Testis (tissue), 3 donors: ENCODE data around the gene NPLOC4. TPM values are rescaled to one million over a fixed set of nuclear protein-coding genes. Genes with fewer than 3 reads are reported as not detected.

ENCODE experiments used
- DNase-seq: peaks from one replicate; pipeline ENCODE4 v3.0.0-alpha.2; 2019
- H3K27ac ChIP-seq, 2 donors: fragments of 200-600 bp; sonication (generic); one replicate each; pipeline ENCODE4 v1.5.1; 2019
- H3K27me3 ChIP-seq: fragments of 200-600 bp; sonication (generic); one replicate; pipeline ENCODE4 v1.5.1; 2019
- H3K36me3 ChIP-seq: fragments of 200-600 bp; sonication (generic); one replicate; pipeline ENCODE4 v1.5.1; 2017; ENCODE audit warnings: low read depth; ENCODE audit errors: missing control alignments
- H3K4me1 ChIP-seq: fragments of 200-600 bp; sonication (generic); one replicate; pipeline ENCODE4 v1.5.1; 2019
- H3K4me3 ChIP-seq, 2 donors: fragments of 200-600 bp; sonication (generic); one replicate each; pipeline ENCODE4 v1.5.1; 2017 to 2019
- H3K9me3 ChIP-seq: fragments of 200-600 bp; sonication (generic); one replicate; pipeline ENCODE4 v1.5.1; 2017
- POLR2A ChIP-seq: fragments of 450-650 bp; IDR thresholded peaks from one replicate; pipeline ENCODE4 v1.6.1; 2017; ENCODE audit warnings: antibody characterized with exemption, mild to moderate bottlenecking, moderate library complexity
- WGBS, 2 donors: methylation state at CpG; one replicate each; pipeline ENCODE4 v1.1.5; 2018; 5-methylcytosine and 5-hydroxymethylcytosine counted together
- intact Hi-C: fragments of 100-400 bp; cut with DNase I; formaldehyde crosslinking; loops from one replicate; pipeline ENCODE4 v1.15.1; 2023; ENCODE audit warnings: low total_unique reads
- polyA plus RNA-seq: library from polyadenylated mRNA; stranded (reverse); fragments of 350-450 nt; fragmentation: Illumina TruSeq; extraction: RNeasy Lipid Tissue Mini Kit (QIAGEN cat#74804); gene quantifications from one replicate; pipeline ENCODE4 v1.2.3, GENCODE V29; 2014; ENCODE audit warnings: low read depth, low replicate concordance; ENCODE audit not compliant: insufficient read depth
- total RNA-seq, 2 donors: library from RNA; depleted of rRNA; stranded (reverse); fragments of >200 nt; gene quantifications; one replicate each; pipeline ENCODE4 v1.2.3, GENCODE V29; 2016
- TF ChIP-seq, protein P1 (sequence below), 3 experiments: fragments of 450-650 bp in 2 of 3; fragments of 200-600 bp in 1 of 3; sonication (generic) in 1 of 3; IDR thresholded peaks; one replicate each; pipeline ENCODE4 v1.5.1; 2016 to 2019; ENCODE audit warnings: antibody characterized with exemption in 3 of 3, mild to moderate bottlenecking in 2 of 3, moderate library complexity in 1 of 3

NPLOC4 gene
- total and polyA plus RNA-seq, 3 donors from 2014 or later = 106 to 130 (median 122) TPM

DNA sequence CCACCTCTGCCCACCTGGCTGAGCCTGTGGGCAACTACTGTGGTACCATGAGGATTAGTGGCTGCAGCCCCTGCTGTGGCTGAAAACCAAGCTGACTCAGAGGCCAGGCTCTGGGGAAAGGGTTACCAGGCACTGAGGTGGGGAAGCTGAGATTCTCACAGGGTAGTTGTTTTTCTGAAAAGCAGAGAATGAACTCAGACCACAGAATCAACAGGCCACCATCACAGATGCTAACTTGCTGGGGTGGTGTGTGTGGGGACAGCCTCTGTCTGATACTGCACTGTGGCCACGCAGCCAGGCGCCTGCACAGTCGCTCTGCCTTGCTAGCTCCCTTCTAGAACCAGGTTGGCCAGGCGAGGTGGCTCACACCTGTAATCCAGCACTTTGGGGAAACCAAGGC, 28.8 kb downstream of the NPLOC4 start:
- Histone ChIP-seq H3K4me1 (peaks cover 8% of the 10 kb centered on the region), H3K27ac (no peak overlapping the region), H3K9me3 (no peaks in the 10 kb centered on the region), H3K36me3 (no peaks in the 10 kb centered on the region), H3K4me3 (no peak overlapping the region), H3K27me3 (no peaks in the 10 kb centered on the region)
- TF ChIP-seq POLR2A = no peak
- TF ChIP-seq, protein P1, sequence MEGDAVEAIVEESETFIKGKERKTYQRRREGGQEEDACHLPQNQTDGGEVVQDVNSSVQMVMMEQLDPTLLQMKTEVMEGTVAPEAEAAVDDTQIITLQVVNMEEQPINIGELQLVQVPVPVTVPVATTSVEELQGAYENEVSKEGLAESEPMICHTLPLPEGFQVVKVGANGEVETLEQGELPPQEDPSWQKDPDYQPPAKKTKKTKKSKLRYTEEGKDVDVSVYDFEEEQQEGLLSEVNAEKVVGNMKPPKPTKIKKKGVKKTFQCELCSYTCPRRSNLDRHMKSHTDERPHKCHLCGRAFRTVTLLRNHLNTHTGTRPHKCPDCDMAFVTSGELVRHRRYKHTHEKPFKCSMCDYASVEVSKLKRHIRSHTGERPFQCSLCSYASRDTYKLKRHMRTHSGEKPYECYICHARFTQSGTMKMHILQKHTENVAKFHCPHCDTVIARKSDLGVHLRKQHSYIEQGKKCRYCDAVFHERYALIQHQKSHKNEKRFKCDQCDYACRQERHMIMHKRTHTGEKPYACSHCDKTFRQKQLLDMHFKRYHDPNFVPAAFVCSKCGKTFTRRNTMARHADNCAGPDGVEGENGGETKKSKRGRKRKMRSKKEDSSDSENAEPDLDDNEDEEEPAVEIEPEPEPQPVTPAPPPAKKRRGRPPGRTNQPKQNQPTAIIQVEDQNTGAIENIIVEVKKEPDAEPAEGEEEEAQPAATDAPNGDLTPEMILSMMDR (IDR thresholded peaks at IDR 0.05) = no peak
- DNase-seq = no peak
- WGBS, 2 donors = 82 to 97% methylated on average over 1 to 4 of the region's 4 CpGs
- intact Hi-C loops = no loop called here

DNA sequence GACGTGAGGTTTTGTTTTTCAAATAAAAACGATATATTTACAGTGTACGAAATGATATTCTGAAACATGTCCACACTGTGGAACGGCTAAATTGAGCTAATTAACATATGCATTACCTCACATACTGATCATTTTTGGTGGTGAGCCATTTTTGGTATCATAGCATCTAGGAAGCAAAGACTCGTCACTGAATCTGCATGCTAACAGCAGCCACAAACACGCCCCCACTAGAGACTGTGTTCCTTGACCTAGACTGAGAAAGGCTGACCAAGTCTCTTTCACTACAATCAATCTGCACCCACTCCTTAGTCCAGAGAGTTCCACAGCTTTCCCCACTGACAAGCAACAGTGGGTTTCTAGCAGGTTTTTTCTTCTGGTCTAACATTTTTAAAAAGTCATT, 29.5 kb downstream of the NPLOC4 start:
- no peaks in the 10 kb centered on the region for H3K27me3 ChIP-seq

DNA sequence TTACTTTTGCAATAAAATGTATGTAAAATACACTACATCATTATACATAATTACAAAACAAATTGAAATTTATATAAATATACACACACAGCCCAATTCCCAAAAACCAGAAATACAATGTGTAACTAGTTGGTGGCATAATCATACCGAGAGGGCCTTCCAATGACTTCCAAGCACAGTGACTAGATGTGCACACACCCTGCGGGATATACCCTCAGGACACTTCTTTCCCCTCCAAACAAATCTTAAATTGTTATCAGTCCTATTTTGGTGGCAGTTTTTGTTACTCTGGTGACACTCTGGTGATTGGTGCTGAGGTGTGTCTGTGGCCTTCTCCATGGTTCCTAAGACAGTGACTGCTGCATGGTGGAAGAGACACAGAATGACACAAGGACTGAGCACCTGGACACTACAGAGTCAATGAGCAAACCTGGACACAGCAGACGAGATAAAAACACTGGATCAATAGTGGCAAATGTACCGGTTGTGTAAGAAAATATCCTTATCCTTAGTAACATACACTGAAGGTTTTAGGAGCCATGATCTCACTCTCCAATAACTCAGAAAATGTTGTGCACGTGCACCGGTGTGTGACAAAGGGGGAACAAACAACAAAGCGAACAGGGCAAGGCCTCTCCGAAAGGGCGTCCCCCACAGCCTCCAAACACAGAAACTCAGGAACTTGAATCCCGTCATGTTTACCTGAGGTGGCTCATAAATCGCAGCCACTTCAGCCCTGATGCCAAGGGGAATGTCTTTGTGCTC, 32.9 kb downstream of the NPLOC4 start:
- Histone ChIP-seq H3K36me3 (no peaks in the 10 kb centered on the region), H3K27me3 (no peaks in the 10 kb centered on the region), H3K4me1 (peaks cover 3% of the 10 kb centered on the region), H3K9me3 (no peaks in the 10 kb centered on the region), H3K4me3 (no peak overlapping the region), H3K27ac (no peak overlapping the region)
- no peak for TF ChIP-seq POLR2A
- TF ChIP-seq, protein P1 (IDR thresholded peaks at IDR 0.05) = no peak
- 89 to 91% methylated on average over 11 of the region's 11 CpGs for WGBS, 2 donors
- intact Hi-C loops = no loop called here
- no peak for DNase-seq

More for the DNA sequence above, 29.5 kb downstream of the NPLOC4 start:
- H3K36me3 ChIP-seq = no peaks in the 10 kb centered on the region
- H3K9me3 ChIP-seq = no peaks in the 10 kb centered on the region
- intact Hi-C loops = no loop called here
- no peak overlapping the region for H3K27ac ChIP-seq
- TF ChIP-seq, protein P1 (IDR thresholded peaks at IDR 0.05) = no peak
- no peak for TF ChIP-seq POLR2A
- WGBS, 2 donors = 77 to 78% methylated on average over 6 of the region's 6 CpGs
- no peak overlapping the region for H3K4me3 ChIP-seq
- DNase-seq = no peak
- peaks cover 8% of the 10 kb centered on the region for H3K4me1 ChIP-seq

DNA sequence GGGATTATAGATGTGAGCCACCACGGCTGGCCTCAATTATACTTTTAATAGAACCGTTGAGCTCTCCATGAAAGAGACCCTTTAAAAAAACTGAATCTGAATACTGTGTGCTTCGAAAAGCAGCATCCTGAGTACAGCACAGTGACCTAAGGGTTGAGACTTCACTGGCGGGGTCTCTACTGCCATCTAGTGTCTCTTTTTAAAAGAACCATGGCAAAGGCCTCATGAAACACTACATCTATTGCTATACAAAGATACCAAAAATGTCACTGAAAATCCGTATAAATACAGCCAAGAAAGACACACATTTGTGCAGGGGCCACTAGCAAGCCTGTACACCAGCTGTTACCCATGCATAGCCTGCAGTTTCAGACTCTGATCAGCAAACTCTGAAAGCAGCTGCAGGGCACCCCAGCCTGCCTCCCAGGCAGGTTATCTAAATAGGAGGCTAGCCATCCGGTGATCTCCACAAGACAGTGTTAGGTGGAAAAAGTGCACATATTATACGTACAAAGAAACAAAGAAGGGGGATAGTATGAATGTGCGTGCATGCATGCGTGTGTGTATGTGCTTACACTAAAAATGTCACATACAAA, 35.3 kb downstream of the NPLOC4 start:
- intact Hi-C loops = no loop called here
- 47 to 50% methylated on average over 9 of the region's 9 CpGs for WGBS, 2 donors
- TF ChIP-seq, protein P1 (IDR thresholded peaks at IDR 0.05) = peak; percentile 23 to 78 (median 63)
- no peak for TF ChIP-seq POLR2A
- H3K9me3 ChIP-seq = no peaks in the 10 kb centered on the region
- H3K36me3 ChIP-seq = no peaks in the 10 kb centered on the region
- no peaks in the 10 kb centered on the region for H3K27me3 ChIP-seq
- no peak overlapping the region for H3K27ac ChIP-seq
- no peaks in the 10 kb centered on the region for H3K4me1 ChIP-seq
- DNase-seq = peak; percentile 44
- H3K4me3 ChIP-seq = no peak overlapping the region
